Adipocyte (in vitro differentiated cells): ENCODE data around the gene MTX1.
"Not testable (repeated sequence)": the region's sequence is repeated elsewhere in the genome, so short reads cannot be mapped to it uniquely, and the experiment has no call there.

ENCODE experiments used
- DNase-seq: peaks from one replicate; pipeline ENCODE4 v3.0.0-alpha.2; 2015; ENCODE audit warnings: low read depth
- H3K27me3 ChIP-seq: replicated peaks from 2 replicates; pipeline ENCODE4 v1.7.0; 2013; ENCODE audit warnings: mild to moderate bottlenecking, low read length, moderate library complexity; ENCODE audit not compliant: control insufficient read depth, insufficient read depth
- H3K36me3 ChIP-seq: 2 replicates; pipeline ENCODE4 v1.7.0; 2013; ENCODE audit warnings: low read length, mild to moderate bottlenecking, moderate library complexity; ENCODE audit not compliant: control insufficient read depth, insufficient read depth, severe bottlenecking
- H3K4me1 ChIP-seq: 2 replicates; pipeline ENCODE4 v1.7.0; 2013; ENCODE audit warnings: mild to moderate bottlenecking, low read length, moderate library complexity; ENCODE audit not compliant: control insufficient read depth, insufficient read depth
- H3K4me3 ChIP-seq: 2 replicates; pipeline ENCODE4 v1.7.0; 2013; ENCODE audit warnings: mild to moderate bottlenecking, low read length, moderate library complexity
- H3K9ac ChIP-seq: 2 replicates; pipeline ENCODE4 v1.7.0; 2013; ENCODE audit warnings: mild to moderate bottlenecking, low read length, moderate library complexity
- H3K9me3 ChIP-seq: 2 replicates; pipeline ENCODE4 v1.7.0; 2013; ENCODE audit warnings: mild to moderate bottlenecking, low read length, moderate library complexity; ENCODE audit not compliant: control insufficient read depth

MTX1 gene

GRCh38 chr1:155184835-155185782, 23.4 kb upstream of the MTX1 start:
- Histone ChIP-seq H3K36me3 (no peaks in the 10 kb centered on the region), H3K4me1 (no peaks in the 10 kb centered on the region), H3K9me3 (no peaks in the 10 kb centered on the region), H3K27me3 (no peaks in the 10 kb centered on the region), H3K9ac (no peak overlapping the region), H3K4me3 (no peak overlapping the region)
- DNase-seq = no peak

GRCh38 chr1:155185783-155186066, 22.8 kb upstream of the MTX1 start:
- no peak for DNase-seq
- no peaks in the 10 kb centered on the region for H3K9me3 ChIP-seq

GRCh38 chr1:155186067-155186793, 22.3 kb upstream of the MTX1 start:
- H3K27me3 ChIP-seq = no peaks in the 10 kb centered on the region
- no peak for DNase-seq
- H3K4me3 ChIP-seq = no peak overlapping the region
- no peaks in the 10 kb centered on the region for H3K9me3 ChIP-seq
- no peak overlapping the region for H3K9ac ChIP-seq
- H3K4me1 ChIP-seq = no peaks in the 10 kb centered on the region
- no peaks in the 10 kb centered on the region for H3K36me3 ChIP-seq

More at GRCh38 chr1:155185783-155186066, 22.8 kb upstream of the MTX1 start:
- no peak overlapping the region for H3K9ac ChIP-seq
- no peaks in the 10 kb centered on the region for H3K4me1 ChIP-seq
- H3K27me3 ChIP-seq = no peaks in the 10 kb centered on the region
- H3K4me3 ChIP-seq = no peak overlapping the region
- no peaks in the 10 kb centered on the region for H3K36me3 ChIP-seq

GRCh38 chr1:155186794-155187455, 21.6 kb upstream of the MTX1 start:
- H3K9ac ChIP-seq = no peak overlapping the region
- no peaks in the 10 kb centered on the region for H3K9me3 ChIP-seq
- DNase-seq = no peak
- no peaks in the 10 kb centered on the region for H3K4me1 ChIP-seq
- no peak overlapping the region for H3K4me3 ChIP-seq
- H3K27me3 ChIP-seq = no peaks in the 10 kb centered on the region
- H3K36me3 ChIP-seq = no peaks in the 10 kb centered on the region

GRCh38 chr1:155187456-155187891, 21.0 kb upstream of the MTX1 start:
- Histone ChIP-seq H3K27me3 (no peaks in the 10 kb centered on the region), H3K9ac (no peak overlapping the region), H3K4me1 (no peaks in the 10 kb centered on the region), H3K4me3 (no peak overlapping the region), H3K9me3 (no peaks in the 10 kb centered on the region), H3K36me3 (no peaks in the 10 kb centered on the region)
- no peak for DNase-seq

- H3K36me3 ChIP-seq = no peaks in the 10 kb centered on the region
- H3K4me3 ChIP-seq = no peak overlapping the region
- DNase-seq = no peak
- no peaks in the 10 kb centered on the region for H3K27me3 ChIP-seq
- no peaks in the 10 kb centered on the region for H3K9me3 ChIP-seq
- no peak overlapping the region for H3K9ac ChIP-seq
- peaks cover 4% of the 10 kb centered on the region for H3K4me1 ChIP-seq
Observed at GRCh38 chr1:155188268-155188667, 20.2 kb upstream of the MTX1 start.

- not testable (repeated sequence) for DNase-seq
Observed at GRCh38 chr1:155189926-155190325, 18.6 kb upstream of the MTX1 start.

GRCh38 chr1:155191904-155192303, 16.6 kb upstream of the MTX1 start:
- Histone ChIP-seq H3K4me3 (no peak overlapping the region), H3K9me3 (no peaks in the 10 kb centered on the region), H3K36me3 (peaks cover 3% of the 10 kb centered on the region), H3K27me3 (no peaks in the 10 kb centered on the region), H3K9ac (no peak overlapping the region), H3K4me1 (peaks cover 19% of the 10 kb centered on the region)
- no peak for DNase-seq

More at GRCh38 chr1:155189926-155190325, 18.6 kb upstream of the MTX1 start:
- H3K9ac ChIP-seq, H3K9me3 ChIP-seq, H3K27me3 ChIP-seq, H3K4me3 ChIP-seq, H3K36me3 ChIP-seq: not testable (repeated sequence)
- peaks cover 15% of the 10 kb centered on the region for H3K4me1 ChIP-seq

- Histone ChIP-seq H3K27me3 (no peaks in the 10 kb centered on the region), H3K9ac (peak overlapping the region; percentile 95), H3K4me3 (peak overlapping the region; percentile 84), H3K36me3 (peaks cover 3% of the 10 kb centered on the region), H3K9me3 (no peaks in the 10 kb centered on the region), H3K4me1 (peaks cover 21% of the 10 kb centered on the region)
- no peak for DNase-seq
Observed at GRCh38 chr1:155192346-155193274, 15.9 kb upstream of the MTX1 start.

- Histone ChIP-seq H3K9ac (peak overlapping the region; percentile 95), H3K36me3 (peaks cover 6% of the 10 kb centered on the region), H3K4me1 (peaks cover 23% of the 10 kb centered on the region), H3K9me3 (no peaks in the 10 kb centered on the region), H3K4me3 (peak overlapping the region; percentile 84), H3K27me3 (no peaks in the 10 kb centered on the region)
- peak; percentile 95 for DNase-seq
Observed at GRCh38 chr1:155193275-155193990, 15.1 kb upstream of the MTX1 start.
